COLO668 (cell line): ENCODE results near the gene GDF9.
"Not testable (repeated sequence)": the region's sequence is repeated elsewhere in the genome, so short reads cannot be mapped to it uniquely, and the experiment has no call there.

Experiments used
- DNase-seq: peaks from one replicate; lab custom pipeline; 2025; ENCODE audit not compliant: unreplicated experiment; lab: John Stamatoyannopoulos, UW

GDF9 gene

DNA sequence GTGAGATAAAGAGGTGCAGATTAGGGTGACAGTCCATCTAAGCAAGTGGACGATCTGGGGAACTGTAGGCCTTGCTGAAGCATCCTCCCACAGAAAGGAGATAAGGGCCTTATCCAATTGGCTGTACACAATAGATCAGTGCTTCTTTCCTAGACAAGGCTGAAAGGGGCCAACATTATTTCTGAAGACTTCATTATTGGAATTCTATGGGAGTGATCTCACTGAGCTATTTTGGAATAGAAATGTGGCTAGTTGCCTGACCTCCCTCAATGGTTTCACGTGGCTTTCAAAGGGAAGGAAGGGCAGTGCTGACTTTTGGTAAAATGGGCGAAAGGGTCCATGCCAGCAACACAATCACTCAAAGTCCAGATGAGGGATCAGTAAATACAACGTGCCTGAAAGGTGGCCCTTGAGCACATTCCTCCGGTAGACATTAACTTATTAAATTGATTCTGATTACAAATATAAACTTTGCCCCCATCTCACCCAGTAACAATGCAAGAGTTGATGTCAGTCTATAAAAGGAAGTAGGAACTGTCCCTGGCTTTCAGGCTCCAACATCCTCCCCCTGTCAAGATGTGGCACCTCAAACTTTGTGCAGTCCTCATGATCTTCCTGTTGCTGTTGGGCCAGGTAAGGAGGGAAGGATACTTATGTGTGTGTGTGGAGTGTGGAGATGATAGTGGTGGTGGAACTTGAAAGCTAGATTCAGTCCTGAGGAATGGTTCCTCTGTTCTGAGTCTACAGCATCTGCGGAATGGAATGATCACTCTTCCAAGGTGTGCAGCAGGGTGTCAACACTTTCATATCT lies 7.1 kb upstream of the GDF9 start, which contains the start of gene LEAP2:
LEAP2 (plus strand) TSS at position 550 of the 811 bp plus-strand sequence; CDS start at position 577, 27 bp downstream.
- no peak for DNase-seq

DNA sequence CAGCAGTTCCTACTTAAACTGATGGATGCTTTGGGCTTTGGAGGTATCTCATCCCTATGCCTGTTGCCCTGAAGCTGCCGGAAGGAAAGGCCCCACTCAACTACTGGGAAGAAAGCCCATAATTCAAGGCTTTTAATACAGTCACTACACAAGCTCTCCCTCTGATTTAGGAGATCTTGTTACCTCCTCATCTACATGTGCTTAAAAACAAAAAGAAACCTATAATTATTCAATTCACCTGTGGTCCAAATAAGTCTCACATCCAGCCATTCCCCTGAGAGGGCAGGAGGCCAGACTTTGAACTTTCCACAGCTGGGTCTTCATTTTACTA lies 6.5 kb upstream of the GDF9 start:
- DNase-seq, result no peak

DNA sequence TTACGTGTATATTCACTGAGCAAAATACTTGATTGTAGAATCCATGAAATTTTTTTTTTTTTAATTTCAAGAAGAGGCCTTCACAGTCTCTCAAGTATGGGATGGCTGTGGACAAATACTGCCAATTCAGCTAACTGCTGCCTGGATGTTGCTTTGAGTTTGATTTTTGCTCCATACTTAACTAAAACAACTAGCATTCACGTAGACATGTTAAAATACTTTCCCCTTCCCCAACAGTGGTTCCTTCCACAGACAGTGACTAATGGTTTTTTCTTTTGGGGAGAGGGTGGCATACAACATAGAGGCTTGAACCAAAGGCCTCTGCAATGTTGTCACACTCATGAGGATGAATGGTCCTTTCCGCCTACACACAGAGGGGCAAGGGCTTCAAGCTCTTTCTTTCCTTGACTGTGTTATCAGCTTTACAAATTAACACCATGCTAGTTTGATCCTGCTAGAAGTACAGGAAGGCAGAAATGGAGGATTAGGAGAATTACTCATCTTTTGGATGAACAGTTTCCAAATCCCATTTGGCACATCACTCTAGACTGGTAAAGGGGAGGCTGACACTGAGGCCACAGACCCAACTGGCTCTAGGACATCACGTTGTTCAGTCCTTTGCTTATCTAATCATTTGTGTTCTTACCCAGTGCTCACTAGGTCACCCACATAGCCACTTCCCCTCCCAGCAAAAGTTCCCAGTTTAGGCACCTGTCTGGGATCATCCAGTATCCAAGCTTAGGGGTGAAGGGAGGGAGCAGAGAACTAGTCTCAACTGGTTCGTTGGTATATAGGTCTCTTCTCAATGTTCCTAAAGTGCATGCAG lies 5.4 kb upstream of the GDF9 start:
- DNase-seq, result no peak

DNA sequence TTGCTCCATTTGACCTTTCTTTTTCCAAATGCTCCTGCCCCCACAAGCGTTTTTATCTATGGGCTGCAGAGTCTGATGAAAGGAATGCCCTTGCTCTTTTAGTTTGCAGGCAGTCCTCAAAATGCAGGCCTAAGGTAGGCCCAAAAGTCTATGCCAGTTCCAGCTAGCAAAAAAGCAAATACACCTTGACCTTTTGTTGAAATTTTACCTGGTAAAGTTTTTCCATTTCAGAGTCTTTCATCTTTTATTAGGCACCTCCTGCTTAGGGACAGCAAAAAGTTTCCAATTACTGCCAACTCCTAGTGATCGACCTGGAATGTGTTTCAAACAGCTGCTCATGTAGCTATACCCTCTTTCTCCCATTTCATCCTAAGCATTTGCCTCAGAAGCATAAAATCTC lies 4.5 kb upstream of the GDF9 start:
- DNase-seq, result no peak

DNA sequence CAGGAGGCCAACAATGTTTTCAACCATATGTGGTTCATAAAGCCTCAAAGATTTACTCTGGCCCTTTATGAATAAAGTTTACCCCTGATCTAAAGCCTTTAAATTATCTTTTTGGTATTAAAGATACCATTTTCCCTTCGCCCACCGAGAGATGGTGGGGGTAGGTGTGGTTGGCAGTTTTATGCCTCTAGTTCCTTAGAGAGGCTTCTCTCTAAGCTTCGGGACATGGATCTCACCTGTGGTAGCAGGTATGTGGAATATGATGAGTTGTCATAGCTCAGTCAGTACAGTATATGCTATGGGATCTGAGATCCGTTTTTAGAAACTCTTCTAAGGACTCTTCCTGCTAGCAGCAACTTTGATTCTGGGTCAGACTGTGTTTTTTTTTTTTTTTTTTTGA lies 2.5 kb upstream of the GDF9 start:
- DNase-seq, result no peak

DNA sequence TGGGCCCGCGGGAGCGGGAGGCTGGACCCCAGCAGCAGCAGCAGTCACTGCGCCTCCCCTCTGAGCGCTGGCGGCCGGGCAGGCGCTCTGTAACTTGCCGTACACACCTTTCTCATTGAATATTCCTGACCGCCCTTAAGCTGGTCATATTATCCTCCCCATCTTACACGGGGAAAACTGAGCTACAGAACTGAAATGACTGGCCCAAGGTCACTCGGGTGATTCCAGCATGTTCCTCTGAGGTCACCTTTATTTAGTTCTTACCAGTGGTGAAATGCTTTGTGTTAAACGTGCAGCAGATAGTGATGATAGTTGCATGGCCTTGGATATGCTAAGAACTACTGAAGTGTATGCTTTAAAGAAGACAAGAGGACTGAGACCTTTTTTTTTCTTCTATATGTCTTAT lies 780 bp upstream of the GDF9 start:
- no peak for DNase-seq

DNA sequence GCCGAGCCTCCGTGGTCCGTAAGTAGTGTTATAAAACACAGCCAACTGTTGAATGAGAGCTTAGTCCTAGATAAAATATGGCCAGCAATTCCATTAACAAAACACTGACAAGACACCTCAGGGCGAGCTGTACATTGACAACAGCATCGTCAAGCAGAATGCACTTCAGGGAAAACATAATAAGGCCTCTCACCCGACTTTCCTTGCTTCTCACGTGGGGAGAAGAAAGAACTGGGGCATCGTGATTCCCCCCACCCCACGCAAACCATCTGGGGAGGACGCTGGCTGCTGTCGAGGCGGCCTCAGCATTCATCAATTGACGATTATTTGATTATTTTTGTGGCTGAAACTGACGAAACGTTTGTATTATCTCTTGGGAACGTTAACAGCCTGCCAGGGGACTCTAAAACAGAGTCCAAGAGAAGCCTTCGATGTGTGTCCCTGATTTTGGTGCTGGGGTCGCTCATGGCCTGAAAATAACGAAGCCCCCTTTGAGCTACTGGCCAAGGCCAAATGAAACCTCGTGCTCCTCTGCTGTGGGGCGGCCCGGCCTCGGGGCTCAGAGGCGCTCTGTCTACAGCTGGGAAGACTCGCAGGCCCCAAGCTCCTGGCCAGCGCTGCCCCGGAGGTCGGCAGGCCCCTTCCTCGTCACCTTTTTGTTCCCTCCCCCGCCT lies 464 bp downstream of the GDF9 start:
- no peak for DNase-seq

DNA sequence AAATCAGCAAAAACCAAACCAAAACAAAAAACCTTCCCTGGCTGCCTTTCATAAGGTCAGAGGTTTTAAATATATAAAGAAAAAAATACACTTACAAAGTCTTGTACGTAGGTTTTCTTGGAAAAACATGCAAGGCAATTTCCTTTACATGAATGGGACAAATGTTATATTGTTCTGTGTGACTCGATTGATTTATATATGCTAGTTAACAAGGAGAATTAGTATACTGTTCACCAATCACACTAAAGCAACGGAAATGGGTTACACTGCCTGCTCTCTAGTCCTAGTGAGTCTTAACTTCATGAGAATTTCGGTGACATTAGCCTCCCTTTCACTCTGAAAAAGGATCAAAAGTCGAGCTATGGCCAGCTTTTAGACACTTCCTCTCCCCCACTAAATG lies 5.5 kb downstream of the GDF9 start:
- DNase-seq, result no peak

DNA sequence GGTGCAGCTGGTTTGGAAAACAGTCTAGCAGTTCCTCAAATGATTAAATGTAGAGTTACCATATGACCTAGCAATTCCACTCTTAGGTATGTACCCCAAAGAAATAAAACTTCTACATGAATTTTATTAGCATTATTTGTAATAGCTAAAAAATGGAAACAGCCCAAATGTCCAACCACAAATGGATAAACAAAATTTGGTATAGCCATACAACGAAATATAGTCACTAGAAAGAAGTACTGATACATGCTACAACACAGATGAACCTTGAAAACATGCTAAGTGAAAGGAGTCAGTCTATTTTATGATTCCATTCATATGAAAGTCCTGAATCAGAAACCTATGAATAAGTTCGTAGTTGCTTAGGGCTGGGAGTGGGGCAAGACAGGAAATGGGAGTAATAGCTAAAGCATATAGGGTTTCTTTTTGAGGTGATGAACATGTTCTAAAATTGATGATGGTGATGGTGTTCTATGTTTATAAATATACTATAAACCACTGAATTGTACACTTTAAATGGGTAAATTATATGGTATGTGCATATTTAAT lies 6.3 kb downstream of the GDF9 start:
- no peak for DNase-seq

DNA sequence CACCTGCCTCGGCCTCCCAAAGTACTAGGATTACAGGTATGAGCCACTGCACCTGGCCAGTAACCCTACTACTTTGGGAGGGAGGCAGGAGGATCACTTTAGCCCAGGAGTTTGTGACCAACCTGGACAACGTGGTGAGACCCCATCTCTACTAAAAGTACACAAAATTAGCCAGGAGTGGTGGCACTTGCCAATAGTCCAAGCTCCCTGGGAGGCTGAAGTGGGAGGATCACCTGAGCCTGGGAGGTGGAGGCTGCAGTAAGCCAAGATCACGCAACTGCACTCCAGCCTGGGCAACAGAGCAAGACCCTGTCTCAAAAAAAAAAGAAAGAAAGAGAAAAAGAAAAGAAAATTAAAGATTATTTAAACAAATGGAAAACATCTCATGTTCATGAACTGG lies 10.3 kb downstream of the GDF9 start:
- DNase-seq, result no peak

DNA sequence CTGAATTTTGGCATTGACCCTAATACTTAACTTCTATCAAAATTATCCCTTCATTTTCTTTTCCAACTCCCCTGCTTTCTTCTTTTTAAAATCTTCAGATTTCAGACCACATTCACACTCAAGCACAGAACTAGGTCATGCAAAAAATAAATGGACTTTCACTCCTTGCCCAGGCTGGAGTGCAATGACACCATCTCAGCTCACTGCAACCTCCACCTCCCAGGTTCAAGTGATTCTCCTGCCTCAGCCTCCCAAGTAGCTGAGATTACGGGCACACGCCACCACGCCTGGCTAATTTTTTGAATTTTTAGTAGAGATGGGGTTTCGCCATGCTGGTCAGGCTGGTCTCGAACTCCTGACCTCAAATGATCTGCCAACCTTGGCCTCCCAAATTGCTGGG lies 11.3 kb downstream of the GDF9 start:
- DNase-seq, result not testable (repeated sequence)

DNA sequence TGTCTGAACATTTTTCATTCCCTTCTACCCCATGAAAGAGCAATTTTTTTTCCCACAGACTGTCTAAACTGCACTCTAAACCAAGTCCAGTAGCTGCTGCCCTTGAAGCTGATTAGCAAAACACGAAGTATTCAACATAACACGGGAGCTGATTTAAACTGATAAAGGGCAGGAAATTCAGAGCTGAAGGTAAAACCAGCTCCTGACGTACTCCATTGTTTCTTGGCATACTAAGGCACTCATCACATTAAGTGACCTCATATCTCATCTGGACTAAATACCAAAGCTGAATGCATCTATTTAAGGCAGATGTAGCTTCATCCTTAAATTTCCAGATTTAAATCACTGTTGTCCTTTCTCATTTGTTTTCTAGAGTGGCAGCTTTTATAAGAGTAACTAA lies 12.0 kb downstream of the GDF9 start:
- no peak for DNase-seq

DNA sequence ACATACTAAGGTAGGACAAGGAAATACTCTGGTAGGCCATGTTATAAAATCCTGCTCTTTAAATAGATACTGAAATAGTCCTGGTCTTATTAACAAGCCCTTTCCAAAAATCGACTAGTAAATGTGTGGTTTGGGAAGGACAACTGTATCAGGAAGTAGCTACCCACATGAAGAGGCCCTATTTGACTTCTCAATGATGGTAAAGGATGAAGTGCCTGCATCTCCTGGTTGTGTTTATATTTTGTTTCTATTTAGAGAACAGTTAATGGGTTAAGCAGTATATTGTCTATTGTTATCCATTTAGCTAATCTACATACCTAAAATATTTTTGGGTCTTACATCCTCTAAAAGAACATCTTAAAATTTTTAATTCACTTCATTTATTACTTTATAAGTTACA lies 12.5 kb downstream of the GDF9 start:
- DNase-seq, result no peak

DNA sequence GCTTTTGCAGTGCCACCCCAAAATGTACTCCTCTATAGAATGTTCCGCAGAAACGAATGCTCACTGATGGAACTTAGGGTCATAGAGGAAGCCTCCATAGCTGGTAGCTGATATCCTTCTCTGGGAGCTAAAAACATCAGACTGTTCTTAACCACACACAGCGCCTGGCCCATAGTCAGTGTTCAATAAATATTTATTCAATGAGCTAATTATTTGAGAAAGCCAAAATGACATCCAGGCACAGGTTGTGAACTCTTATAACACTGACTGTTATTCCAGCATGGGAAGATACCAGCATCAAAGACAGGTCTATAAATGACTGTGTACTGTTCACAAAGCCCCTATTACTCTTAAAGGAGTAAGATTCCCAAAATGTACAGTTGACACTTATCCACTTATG lies 12.9 kb downstream of the GDF9 start:
- no peak for DNase-seq

DNA sequence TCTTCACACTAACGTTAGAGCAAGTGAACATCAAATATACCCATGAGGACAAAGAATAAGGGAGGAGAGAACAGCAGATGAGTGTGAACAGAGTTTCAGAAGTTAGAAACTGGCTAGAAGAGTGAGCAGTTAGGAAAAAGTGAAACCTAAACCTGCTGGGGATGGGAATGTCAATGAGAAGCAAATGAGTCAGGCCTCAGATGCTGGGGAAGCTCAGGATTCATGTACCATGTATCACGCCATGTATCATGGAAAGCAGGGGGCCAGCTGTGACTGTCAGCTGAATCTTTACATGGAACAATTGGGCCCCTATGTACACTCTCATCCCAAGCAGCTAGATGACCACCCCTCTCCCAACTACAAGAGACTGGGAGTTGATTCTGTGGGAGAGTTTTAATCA lies 16.2 kb downstream of the GDF9 start:
- no peak for DNase-seq

DNA sequence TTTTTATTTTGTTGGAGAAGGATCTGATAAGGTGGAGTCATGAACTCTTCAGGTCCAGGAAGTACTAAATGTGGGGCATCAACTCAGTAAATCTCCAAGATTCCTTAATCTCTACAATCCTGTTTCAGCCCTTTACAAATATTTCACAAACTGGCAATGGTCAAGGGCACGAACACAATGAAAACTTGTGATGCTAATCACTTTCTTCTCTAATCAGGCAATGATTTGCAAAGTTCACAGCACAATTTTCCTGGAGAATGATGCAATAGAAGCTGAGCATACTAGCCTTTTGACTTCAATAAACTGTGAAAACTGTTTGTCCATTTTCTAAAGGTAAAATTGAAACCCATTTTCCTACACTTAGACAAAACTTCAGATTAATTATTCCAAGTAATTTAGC lies 16.9 kb downstream of the GDF9 start:
- no peak for DNase-seq

DNA sequence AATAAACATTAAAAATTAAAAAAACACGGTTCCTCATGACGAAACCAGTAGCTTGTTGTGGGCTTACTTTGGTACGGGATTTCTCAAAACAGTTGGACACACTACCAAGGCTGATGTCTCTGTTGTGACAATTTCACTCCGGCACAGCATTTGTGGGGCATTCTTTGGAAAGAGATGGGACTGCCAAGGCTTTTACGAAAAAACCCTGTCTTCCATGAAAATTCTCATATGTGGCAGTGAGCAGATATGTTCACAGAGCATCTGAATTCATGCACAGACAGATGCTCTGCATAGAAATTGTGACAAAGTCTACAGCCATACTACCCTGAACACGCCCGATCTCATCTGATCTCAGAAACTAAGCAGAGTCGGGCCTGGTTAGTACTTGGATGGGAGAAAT lies 18.0 kb downstream of the GDF9 start:
- DNase-seq, result no peak

DNA sequence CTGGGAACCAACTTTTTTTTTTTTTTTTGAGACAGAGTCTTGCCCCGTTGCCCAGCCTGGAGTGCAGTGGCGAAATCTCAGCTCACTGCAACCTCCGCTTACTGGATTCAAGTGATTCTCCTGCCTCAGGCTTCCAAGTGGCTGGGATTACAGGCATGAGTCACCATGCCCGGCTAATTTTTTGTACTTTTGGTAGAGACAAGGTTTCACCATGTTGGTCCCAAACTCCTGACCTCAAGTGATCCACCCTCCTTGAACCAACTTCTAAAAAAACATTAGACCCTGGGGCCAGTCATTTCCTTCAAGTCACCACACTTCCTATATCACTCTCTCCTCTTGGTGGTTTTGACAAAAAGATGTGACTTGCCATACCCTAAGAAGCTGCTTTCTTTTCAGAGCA lies 25.0 kb downstream of the GDF9 start:
- no peak for DNase-seq

DNA sequence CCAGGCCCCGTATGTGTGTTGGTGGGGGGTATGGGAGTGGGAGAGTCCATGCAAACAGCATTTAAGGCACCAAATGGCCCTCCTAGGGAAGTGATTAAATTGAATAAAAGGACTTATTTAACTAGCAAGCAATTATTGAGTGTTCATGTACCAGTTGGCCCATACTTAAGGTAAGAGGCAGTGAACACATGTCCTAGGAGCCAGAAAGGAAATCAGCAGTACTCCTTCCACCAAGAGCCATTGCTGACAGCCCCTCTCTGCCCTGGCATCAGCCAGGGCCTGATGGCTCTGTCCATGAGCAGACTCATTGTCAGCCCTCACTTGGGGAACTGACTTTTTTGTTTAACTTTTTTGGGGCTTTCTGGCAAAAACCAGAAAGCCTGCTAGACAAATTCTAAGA lies 25.4 kb downstream of the GDF9 start:
- DNase-seq, result no peak

DNA sequence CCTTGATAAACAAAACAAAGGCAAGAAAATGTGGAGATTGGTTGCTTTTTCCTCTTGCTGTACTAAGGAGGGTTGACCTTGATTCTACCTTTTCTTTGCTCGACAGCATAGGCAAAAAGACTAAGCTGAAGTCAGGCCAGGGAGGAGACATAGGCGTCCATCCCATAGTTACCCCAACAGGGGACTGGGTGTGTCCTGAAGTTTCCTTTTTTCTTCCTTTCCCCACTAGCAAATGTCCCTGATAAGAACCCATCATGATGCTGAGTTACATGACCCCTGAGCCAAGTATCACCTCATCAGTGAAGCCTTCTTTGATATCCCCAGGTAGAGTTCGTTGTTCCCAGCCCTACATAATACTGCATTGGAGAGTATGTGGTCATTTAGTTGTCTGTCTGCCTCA lies 26.0 kb downstream of the GDF9 start:
- no peak for DNase-seq

DNA sequence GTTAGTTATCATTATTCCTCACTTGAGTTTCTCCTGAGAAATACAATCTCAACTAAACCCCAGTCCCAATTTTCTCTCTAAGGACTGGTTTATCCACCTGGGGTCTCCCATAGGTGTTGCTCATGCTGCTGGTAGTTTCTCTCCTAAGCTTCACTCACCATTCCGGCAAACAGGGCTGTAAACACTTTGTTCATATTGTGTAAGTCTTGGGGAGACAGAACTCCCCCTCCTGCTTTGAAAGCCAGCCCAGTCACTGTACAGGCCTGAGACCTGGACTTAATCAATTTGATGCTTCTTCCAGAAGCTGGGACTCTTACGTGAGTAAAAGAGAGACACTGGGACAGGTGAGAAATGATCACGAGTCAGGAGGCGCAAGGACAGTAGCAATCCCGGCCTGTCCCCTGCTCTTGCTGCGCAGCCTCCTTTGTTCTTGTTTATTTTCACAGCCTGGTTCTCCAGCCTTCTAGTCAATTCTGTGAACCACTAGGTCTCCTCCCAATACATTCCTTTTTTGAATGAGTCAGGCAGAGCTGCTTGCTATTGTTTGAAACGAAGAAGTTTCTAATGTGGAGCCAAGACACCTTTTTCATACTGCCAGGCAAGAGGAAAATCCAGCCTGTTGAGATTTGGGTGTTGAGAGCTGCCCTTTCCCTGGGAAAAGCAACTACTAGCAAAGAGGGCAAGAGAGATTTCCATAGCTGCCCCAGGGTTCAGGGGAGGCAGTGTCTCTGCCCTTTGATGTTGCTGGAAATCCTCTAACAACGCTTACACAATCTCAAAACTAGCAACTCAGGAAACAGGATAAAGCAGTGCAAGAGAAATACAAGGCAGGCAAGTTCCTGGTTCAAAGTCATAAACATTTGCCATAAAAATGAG lies 26.6 kb downstream of the GDF9 start:
- DNase-seq, result no peak
